GM12878 (cell line): ENCODE measurements around the gene SLC35F6. TPM values are rescaled to one million over a fixed set of nuclear protein-coding genes. Genes with fewer than 3 reads are reported as not detected.

ENCODE experiments used
- ATAC-seq: fragments of 200-7000 bp; cut with Tn5 transposase; 3 replicates; pipeline ENCODE4 v1.9.1; 2020; ENCODE audit warnings: mild to moderate bottlenecking, moderate library complexity
- BruUV-seq: library from RNA; stranded (reverse); fragments of 400-500 nt; replicated peaks from 2 replicates; lab custom pipeline; 2021; lab: Mats Ljungman, UMichigan
- CTCF ChIA-PET: fragments of 300-600 bp; sonication (Branson Sonifier 250); formaldehyde crosslinking; extraction: SDS; loops from one replicate; lab custom pipeline; 2021; ENCODE audit warnings: inconsistent platforms; lab: Yijun Ruan, JAX
- POLR2A ChIA-PET: fragments of 350-600 bp; formaldehyde crosslinking; extraction: SDS; loops from one replicate; lab custom pipeline; 2021; ENCODE audit warnings: inconsistent platforms; lab: Charles Lee
- RAD21 ChIA-PET: fragments of 300-600 bp; sonication (Branson Sonifier 250); formaldehyde crosslinking; loops from one replicate; lab custom pipeline; 2023; ENCODE audit warnings: antibody characterized with exemption; ENCODE audit not compliant: unreplicated experiment; lab: Charles Lee
- SMC1A ChIA-PET: fragments of 300-600 bp; sonication (Branson Sonifier 250); formaldehyde crosslinking; loops from one replicate; lab custom pipeline; 2023; ENCODE audit not compliant: unreplicated experiment, uncharacterized antibody; lab: Charles Lee
- DNase-seq: peaks from one replicate; pipeline ENCODE4 v3.0.0-alpha.2; 2011; ENCODE audit warnings: low read depth, low spot score
- FAIRE-seq: peaks from 3 replicates; lab custom pipeline; 2011; peaks lifted over from hg19 to GRCh38; lab: Jason Lieb, UNC
- H2AFZ ChIP-seq: 2 replicates; pipeline ENCODE4 v1.6.0; 2011; ENCODE audit warnings: low read depth, low read length, control low read depth; ENCODE audit not compliant: control insufficient read depth
- H3K27ac ChIP-seq: 2 replicates; pipeline ENCODE4 v1.5.1; 2011; ENCODE audit warnings: control low read depth; ENCODE audit not compliant: control insufficient read depth, insufficient read depth
- H3K27me3 ChIP-seq, 2 experiments: replicated peaks in 1 of 2; 2 replicates each; pipeline versions ENCODE4 v1.6.0 to v1.6.1; 2011; ENCODE audit warnings: low read length in 1 of 2; ENCODE audit not compliant: control insufficient read depth in 2 of 2, insufficient read depth in 2 of 2
- H3K36me3 ChIP-seq, 2 experiments: 2 replicates each; pipeline ENCODE4 v1.5.1; 2011; ENCODE audit warnings: low read length in 1 of 2; ENCODE audit not compliant: control insufficient read depth in 2 of 2, insufficient read depth in 2 of 2
- H3K4me1 ChIP-seq: 2 replicates; pipeline ENCODE4 v1.6.1; 2011; ENCODE audit warnings: mild to moderate bottlenecking, low read length, moderate library complexity, mixed read lengths; ENCODE audit not compliant: control insufficient read depth, insufficient read depth
- H3K4me2 ChIP-seq: 2 replicates; pipeline ENCODE4 v1.6.0; 2011; ENCODE audit warnings: control low read depth; ENCODE audit not compliant: control insufficient read depth, insufficient read depth
- H3K4me3 ChIP-seq: fragments of 200-600 bp; sonication (generic); 2 replicates; pipeline ENCODE4 v1.5.1; 2016
- H3K79me2 ChIP-seq: 2 replicates; pipeline ENCODE4 v1.6.0; 2011; ENCODE audit warnings: low read length; ENCODE audit not compliant: control insufficient read depth, insufficient read depth
- H3K9ac ChIP-seq: 2 replicates; pipeline ENCODE4 v1.8.0; 2011; ENCODE audit warnings: low read length, control low read depth, mixed read lengths; ENCODE audit not compliant: control insufficient read depth, insufficient read depth
- H3K9me3 ChIP-seq: replicated peaks from 3 replicates; pipeline ENCODE4 v1.5.1; 2011; ENCODE audit warnings: mild to moderate bottlenecking, low read length; ENCODE audit not compliant: control insufficient read depth, insufficient read depth
- H4K20me1 ChIP-seq: 2 replicates; pipeline ENCODE4 v1.6.0; 2011; ENCODE audit not compliant: control insufficient read depth, insufficient read depth
- DPF2 ChIP-seq: fragments of 450-650 bp; IDR thresholded peaks from 2 replicates; pipeline ENCODE4 v1.6.1; 2017; ENCODE audit warnings: mild to moderate bottlenecking
- ETV6 ChIP-seq, 2 experiments: fragments of 450-650 bp in 1 of 2; IDR thresholded peaks in 1 of 2; conservative IDR thresholded peaks in 1 of 2; 2 replicates each; pipeline ENCODE4 v1.6.1; 2014; ENCODE audit warnings: antibody characterized with exemption in 1 of 2, borderline replicate concordance in 1 of 2, low read depth in 1 of 2, mild to moderate bottlenecking in 1 of 2, moderate library complexity in 1 of 2
- GABPA ChIP-seq: IDR thresholded peaks from 2 replicates; pipeline ENCODE4 v1.6.1; 2014; ENCODE audit warnings: antibody characterized with exemption, low read depth, mild to moderate bottlenecking, inconsistent platforms
- GATAD2B ChIP-seq: fragments of 450-650 bp; conservative IDR thresholded peaks from 2 replicates; pipeline ENCODE4 v1.6.1; 2017; ENCODE audit warnings: low read depth, mild to moderate bottlenecking, moderate library complexity
- KAT2A ChIP-seq: conservative IDR thresholded peaks from 2 replicates; pipeline ENCODE4 v1.6.1; 2011; ENCODE audit warnings: low read depth, low read length; ENCODE audit not compliant: control insufficient read depth
- NFIC ChIP-seq: IDR thresholded peaks from 2 replicates; pipeline ENCODE4 v1.6.1; 2012; ENCODE audit warnings: low read depth, mild to moderate bottlenecking, inconsistent platforms, low read length, moderate library complexity
- NFXL1 ChIP-seq: fragments of 450-650 bp; IDR thresholded peaks from 2 replicates; pipeline ENCODE4 v1.6.1; 2017; ENCODE audit warnings: antibody characterized with exemption, mild to moderate bottlenecking, borderline replicate concordance
- WGBS: methylation state at CpG from one replicate; pipeline ENCODE4 v1.1.6; 2016; ENCODE audit warnings: low lambda C conversion rate; ENCODE audit not compliant: insufficient replicate concordance, insufficient coverage; ENCODE audit errors: missing lambda C conversion rate; 5-methylcytosine and 5-hydroxymethylcytosine counted together
- in situ Hi-C: fragments of 300-500 bp; cut with MboI; formaldehyde crosslinking; loops from 9 replicates; pipeline ENCODE4 v1.14.3; 2018; ENCODE audit warnings: mixed read lengths
- intact Hi-C: fragments of 100-400 bp; cut with micrococcal nuclease; formaldehyde crosslinking; loops from one replicate; pipeline ENCODE4 v1.14.2; 2022; ENCODE audit not compliant: unreplicated experiment
- polyA plus RNA-seq, 11 experiments: library from polyadenylated mRNA; depleted of rRNA in 4 of 11; unstranded in 6 of 11; stranded (reverse) in 5 of 11; fragments of >200 nt; fragmentation: Nextera tagmentation in 4 of 11; fragmentation: Illumina TruSeq in 1 of 11; extraction: Ambion mirVana in 4 of 11; extraction: Trizol in 1 of 11; gene quantifications; 1 replicate in 1 of 11; 2 replicates in 10 of 11; pipeline versions ENCODE4 v1.2.1 to v1.2.3, GENCODE V29; 2011 to 2016; ENCODE audit warnings: inconsistent platforms in 2 of 11, missing spikeins in 2 of 11, low read depth in 1 of 11
- total RNA-seq, 4 experiments: library from RNA; depleted of rRNA in 3 of 4; stranded (reverse); fragments of >200 nt in 3 of 4; fragmentation: Illumina TruSeq in 1 of 4; extraction: Trizol in 1 of 4; gene quantifications; 2 replicates each; pipeline versions ENCODE4 v1.2.1 to v1.2.3, GENCODE V29; 2013 to 2021

SLC35F6 gene
- total and polyA plus RNA-seq, 10 of the 15 experiments (the other 5 are each of a cell fraction or from before 2014, with no cell fraction given), result 4.0 to 10.5 (median 8.0) TPM

DNA sequence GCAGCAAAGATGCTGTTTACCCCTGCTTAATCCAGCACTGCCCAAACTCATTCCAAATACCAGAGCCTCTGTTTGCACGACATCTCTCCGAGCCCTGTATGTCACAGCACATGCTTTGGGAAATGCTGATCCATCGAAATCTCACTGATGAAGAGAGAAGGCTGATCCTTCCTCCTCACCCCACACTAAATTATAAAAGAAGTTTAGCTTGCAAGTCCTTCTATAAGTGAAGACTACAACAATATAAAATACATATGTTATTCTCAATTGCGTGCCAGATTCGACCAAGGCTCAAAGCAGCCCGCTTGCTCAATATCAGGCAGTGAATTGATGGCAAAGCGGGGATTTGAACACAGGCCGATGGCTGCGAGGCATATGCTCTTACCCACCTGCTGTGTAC is 30.7 kb upstream of the SLC35F6 start (continued):
- no peak for TF ChIP-seq ETV6 (conservative IDR thresholded peaks at IDR 0.05 in 1 of 2, IDR thresholded peaks at IDR 0.05 in 1 of 2; ENCODE audit: borderline replicate concordance in 1 of 2, low read depth in 1 of 2)
- TF ChIP-seq NFXL1, result no peak
- TF ChIP-seq GABPA, result no peak

DNA sequence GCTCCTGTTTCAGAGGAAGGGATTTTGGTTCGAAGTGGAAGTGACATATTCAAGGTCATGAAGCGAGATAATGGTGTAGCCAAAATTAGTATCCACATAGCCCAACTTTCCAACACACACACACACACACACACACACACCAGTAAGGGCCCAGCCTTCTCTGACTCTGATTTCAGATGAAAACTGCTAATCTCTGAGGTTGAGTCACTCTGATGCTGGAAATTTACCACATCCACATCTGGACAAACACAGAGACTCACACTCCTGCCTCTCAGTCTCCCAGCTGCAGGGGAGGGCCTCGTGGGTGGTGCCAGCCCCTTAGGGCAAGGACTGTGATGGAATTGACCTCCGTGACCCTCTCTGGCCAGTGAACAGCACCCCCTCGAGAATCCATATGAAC is 29.0 kb upstream of the SLC35F6 start:
- Histone ChIP-seq H2AFZ (no peak overlapping the region), H3K4me1 (no peaks in the 10 kb centered on the region), H3K27me3 (peaks cover 0 to 2% of the 10 kb centered on the region in 2 experiments; a peak in 2 of 4 replicates), H3K79me2 (no peaks in the 10 kb centered on the region), H3K9ac (no peak overlapping the region), H3K4me2 (no peak overlapping the region), H3K36me3 (no peaks in the 10 kb centered on the region), H3K4me3 (no peak overlapping the region), H3K27ac (no peak overlapping the region), H4K20me1 (no peaks in the 10 kb centered on the region), H3K9me3 (no peaks in the 10 kb centered on the region)
- intact Hi-C loops (no loop called here), in situ Hi-C loops (no loop called here)
- ATAC-seq (no peak), FAIRE-seq (no peak), DNase-seq (no peak)
- no peak for TF ChIP-seq GATAD2B
- no peak for TF ChIP-seq KAT2A
- TF ChIP-seq DPF2, result no peak
- TF ChIP-seq NFIC, result no peak
- ChIA-PET CTCF (interaction anchor here (1.4 kb wide), 1 partner anchor 10 kb away, joined by 4 read pairs; no protein-coding TSS in a partner anchor), RAD21 (no interaction called here), SMC1A (no interaction called here), POLR2A (no interaction called here)
- no TSS peak for BruUV-seq
- 0% methylated on average over 5 of the region's 5 CpGs for WGBS
